HL-60 (cell line): ENCODE measurements around the gene PSMA7.
"Not testable (repeated sequence)": the region's sequence is repeated elsewhere in the genome, so short reads cannot be mapped to it uniquely, and the experiment has no call there.

Source experiments
- GABPA ChIP-seq: IDR thresholded peaks from 2 replicates; pipeline ENCODE4 v1.6.1; 2012; ENCODE audit warnings: low read depth
- POLR2AphosphoS5 ChIP-seq: IDR thresholded peaks from 2 replicates; pipeline ENCODE4 v1.6.1; 2012; ENCODE audit warnings: low read depth
- SPI1 ChIP-seq: IDR thresholded peaks from 2 replicates; pipeline ENCODE4 v1.6.1; 2012; ENCODE audit warnings: low read depth, mild to moderate bottlenecking, borderline replicate concordance
- TF ChIP-seq, protein P1 (sequence below): IDR thresholded peaks from one replicate; pipeline ENCODE4 v1.5.1; 2011; ENCODE audit warnings: low read length, control low read depth, inconsistent platforms; ENCODE audit not compliant: insufficient read depth
- TF ChIP-seq, protein P2 (sequence below): IDR thresholded peaks from 2 replicates; pipeline ENCODE4 v1.6.1; 2012; ENCODE audit warnings: low read depth; ENCODE audit not compliant: insufficient replicate concordance

DNA sequence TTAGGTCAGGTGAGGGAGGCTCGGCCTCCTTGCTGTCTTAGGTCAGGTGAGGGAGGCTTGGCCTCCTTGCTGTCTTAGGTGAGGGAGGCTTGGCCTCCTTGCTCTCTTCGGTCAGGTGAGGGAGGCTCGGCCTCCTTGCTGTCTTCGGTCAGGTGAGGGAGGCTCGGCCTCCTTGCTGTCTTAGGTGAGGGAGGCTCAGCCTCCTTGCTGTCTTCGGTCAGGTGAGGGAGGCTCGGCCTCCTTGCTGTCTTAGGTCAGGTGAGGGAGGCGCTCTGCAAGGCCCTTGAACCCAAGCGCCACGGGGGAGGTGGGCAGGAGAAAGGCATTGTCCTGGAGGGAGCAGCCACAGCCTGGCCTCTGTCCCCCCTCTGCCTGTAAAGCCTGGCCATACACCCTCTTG lies 5.2 kb upstream of the PSMA7 start:
- not testable (repeated sequence) for TF ChIP-seq GABPA, POLR2AphosphoS5, SPI1
- TF ChIP-seq, protein P1, sequence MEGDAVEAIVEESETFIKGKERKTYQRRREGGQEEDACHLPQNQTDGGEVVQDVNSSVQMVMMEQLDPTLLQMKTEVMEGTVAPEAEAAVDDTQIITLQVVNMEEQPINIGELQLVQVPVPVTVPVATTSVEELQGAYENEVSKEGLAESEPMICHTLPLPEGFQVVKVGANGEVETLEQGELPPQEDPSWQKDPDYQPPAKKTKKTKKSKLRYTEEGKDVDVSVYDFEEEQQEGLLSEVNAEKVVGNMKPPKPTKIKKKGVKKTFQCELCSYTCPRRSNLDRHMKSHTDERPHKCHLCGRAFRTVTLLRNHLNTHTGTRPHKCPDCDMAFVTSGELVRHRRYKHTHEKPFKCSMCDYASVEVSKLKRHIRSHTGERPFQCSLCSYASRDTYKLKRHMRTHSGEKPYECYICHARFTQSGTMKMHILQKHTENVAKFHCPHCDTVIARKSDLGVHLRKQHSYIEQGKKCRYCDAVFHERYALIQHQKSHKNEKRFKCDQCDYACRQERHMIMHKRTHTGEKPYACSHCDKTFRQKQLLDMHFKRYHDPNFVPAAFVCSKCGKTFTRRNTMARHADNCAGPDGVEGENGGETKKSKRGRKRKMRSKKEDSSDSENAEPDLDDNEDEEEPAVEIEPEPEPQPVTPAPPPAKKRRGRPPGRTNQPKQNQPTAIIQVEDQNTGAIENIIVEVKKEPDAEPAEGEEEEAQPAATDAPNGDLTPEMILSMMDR, result not testable (repeated sequence)
- TF ChIP-seq, protein P2, sequence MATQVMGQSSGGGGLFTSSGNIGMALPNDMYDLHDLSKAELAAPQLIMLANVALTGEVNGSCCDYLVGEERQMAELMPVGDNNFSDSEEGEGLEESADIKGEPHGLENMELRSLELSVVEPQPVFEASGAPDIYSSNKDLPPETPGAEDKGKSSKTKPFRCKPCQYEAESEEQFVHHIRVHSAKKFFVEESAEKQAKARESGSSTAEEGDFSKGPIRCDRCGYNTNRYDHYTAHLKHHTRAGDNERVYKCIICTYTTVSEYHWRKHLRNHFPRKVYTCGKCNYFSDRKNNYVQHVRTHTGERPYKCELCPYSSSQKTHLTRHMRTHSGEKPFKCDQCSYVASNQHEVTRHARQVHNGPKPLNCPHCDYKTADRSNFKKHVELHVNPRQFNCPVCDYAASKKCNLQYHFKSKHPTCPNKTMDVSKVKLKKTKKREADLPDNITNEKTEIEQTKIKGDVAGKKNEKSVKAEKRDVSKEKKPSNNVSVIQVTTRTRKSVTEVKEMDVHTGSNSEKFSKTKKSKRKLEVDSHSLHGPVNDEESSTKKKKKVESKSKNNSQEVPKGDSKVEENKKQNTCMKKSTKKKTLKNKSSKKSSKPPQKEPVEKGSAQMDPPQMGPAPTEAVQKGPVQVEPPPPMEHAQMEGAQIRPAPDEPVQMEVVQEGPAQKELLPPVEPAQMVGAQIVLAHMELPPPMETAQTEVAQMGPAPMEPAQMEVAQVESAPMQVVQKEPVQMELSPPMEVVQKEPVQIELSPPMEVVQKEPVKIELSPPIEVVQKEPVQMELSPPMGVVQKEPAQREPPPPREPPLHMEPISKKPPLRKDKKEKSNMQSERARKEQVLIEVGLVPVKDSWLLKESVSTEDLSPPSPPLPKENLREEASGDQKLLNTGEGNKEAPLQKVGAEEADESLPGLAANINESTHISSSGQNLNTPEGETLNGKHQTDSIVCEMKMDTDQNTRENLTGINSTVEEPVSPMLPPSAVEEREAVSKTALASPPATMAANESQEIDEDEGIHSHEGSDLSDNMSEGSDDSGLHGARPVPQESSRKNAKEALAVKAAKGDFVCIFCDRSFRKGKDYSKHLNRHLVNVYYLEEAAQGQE, result not testable (repeated sequence)
